HEK293 (cell line): ENCODE data around the gene NANOS3.

Experiments used
- KLF1 ChIP-seq: fragments of 450-650 bp; formaldehyde crosslinking; IDR thresholded peaks from 2 replicates; pipeline ENCODE4 v1.5.1; 2016; ENCODE audit warnings: missing biosample characterization, missing genetic modification characterization
- OSR2 ChIP-seq: fragments of 450-650 bp; formaldehyde crosslinking; IDR thresholded peaks from 2 replicates; pipeline ENCODE4 v1.5.1; 2016; ENCODE audit warnings: missing biosample characterization, missing genetic modification characterization
- PBX3 ChIP-seq: sonication (generic); formaldehyde crosslinking; IDR thresholded peaks from 2 replicates; pipeline ENCODE4 v1.8.1; 2022; ENCODE audit warnings: mild to moderate bottlenecking, moderate library complexity, missing genetic modification reagents
- PRDM1 ChIP-seq: fragments of 450-650 bp; formaldehyde crosslinking; IDR thresholded peaks from 2 replicates; pipeline ENCODE4; 2016; ENCODE audit warnings: missing biosample characterization, missing genetic modification characterization
- REPIN1 ChIP-seq: fragments of 450-650 bp; formaldehyde crosslinking; IDR thresholded peaks from 2 replicates; pipeline ENCODE4 v1.5.1; 2017; ENCODE audit warnings: missing biosample characterization, missing genetic modification characterization, low read depth
- WT1 ChIP-seq: fragments of 450-650 bp; formaldehyde crosslinking; IDR thresholded peaks from 2 replicates; pipeline ENCODE4 v1.5.1; 2016; ENCODE audit warnings: missing biosample characterization, missing genetic modification characterization
- ZBTB11 ChIP-seq: fragments of 450-650 bp; formaldehyde crosslinking; conservative IDR thresholded peaks from 2 replicates; pipeline ENCODE4 v1.5.1; 2016; ENCODE audit warnings: low read depth, missing biosample characterization, missing genetic modification characterization
- ZIC2 ChIP-seq: fragments of 450-650 bp; formaldehyde crosslinking; IDR thresholded peaks from 2 replicates; pipeline ENCODE4 v1.5.1; 2016; ENCODE audit warnings: missing biosample characterization, missing genetic modification characterization
- ZNF132 ChIP-seq: fragments of 450-650 bp; formaldehyde crosslinking; IDR thresholded peaks from 2 replicates; pipeline ENCODE4 v1.5.1; 2017; ENCODE audit warnings: missing biosample characterization, missing genetic modification characterization, borderline replicate concordance
- ZNF2 ChIP-seq: fragments of 450-650 bp; formaldehyde crosslinking; IDR thresholded peaks from 2 replicates; pipeline ENCODE4 v1.5.1; 2016; ENCODE audit warnings: missing biosample characterization, missing genetic modification characterization
- ZNF202 ChIP-seq: fragments of 450-650 bp; formaldehyde crosslinking; IDR thresholded peaks from 2 replicates; pipeline ENCODE4 v1.5.1; 2016; ENCODE audit warnings: missing biosample characterization, missing genetic modification characterization, borderline replicate concordance
- ZNF311 ChIP-seq: fragments of 450-650 bp; formaldehyde crosslinking; IDR thresholded peaks from 2 replicates; pipeline ENCODE4 v1.5.1; 2017; ENCODE audit warnings: missing biosample characterization, missing genetic modification characterization, borderline replicate concordance
- ZNF350 ChIP-seq: fragments of 450-650 bp; formaldehyde crosslinking; IDR thresholded peaks from 2 replicates; pipeline ENCODE4 v1.5.0; 2017; ENCODE audit warnings: missing biosample characterization, mild to moderate bottlenecking, missing genetic modification characterization
- ZNF426 ChIP-seq: fragments of 450-650 bp; formaldehyde crosslinking; IDR thresholded peaks from 2 replicates; pipeline ENCODE4 v1.5.1; 2017; ENCODE audit warnings: missing biosample characterization, missing genetic modification characterization, mild to moderate bottlenecking, inconsistent platforms, moderate library complexity
- ZNF658 ChIP-seq: fragments of 450-650 bp; formaldehyde crosslinking; IDR thresholded peaks from 2 replicates; pipeline ENCODE4; 2016; ENCODE audit warnings: missing biosample characterization, missing genetic modification characterization
- ZNF747 ChIP-seq: fragments of 450-650 bp; formaldehyde crosslinking; IDR thresholded peaks from 2 replicates; pipeline ENCODE4 v1.5.1; 2016; ENCODE audit warnings: missing biosample characterization, missing genetic modification characterization
- ZNF776 ChIP-seq: fragments of 450-650 bp; formaldehyde crosslinking; IDR thresholded peaks from 2 replicates; pipeline ENCODE4 v1.5.0; 2017; ENCODE audit warnings: missing biosample characterization, missing genetic modification characterization, borderline replicate concordance
- ZXDB ChIP-seq: fragments of 450-650 bp; formaldehyde crosslinking; IDR thresholded peaks from 2 replicates; pipeline ENCODE4 v1.5.1; 2016; ENCODE audit warnings: missing biosample characterization, missing genetic modification characterization
- TF ChIP-seq, protein P1 (sequence below): fragments of 450-650 bp; formaldehyde crosslinking; IDR thresholded peaks from 2 replicates; pipeline ENCODE4 v1.5.1; 2017; ENCODE audit warnings: missing biosample characterization, missing genetic modification characterization
- TF ChIP-seq, protein P2 (sequence below): fragments of 450-650 bp; formaldehyde crosslinking; IDR thresholded peaks from 2 replicates; pipeline ENCODE4 v1.5.1; 2016; ENCODE audit warnings: missing biosample characterization, missing genetic modification characterization
- TF ChIP-seq, protein P3 (sequence below): fragments of 450-650 bp; formaldehyde crosslinking; IDR thresholded peaks from 2 replicates; pipeline ENCODE4 v1.5.1; 2016; ENCODE audit warnings: missing biosample characterization, missing genetic modification characterization
- TF ChIP-seq, protein P4 (sequence below): fragments of 450-650 bp; formaldehyde crosslinking; IDR thresholded peaks from 2 replicates; pipeline ENCODE4 v1.5.1; 2017; ENCODE audit warnings: missing biosample characterization, mild to moderate bottlenecking, missing genetic modification characterization, moderate library complexity
- TF ChIP-seq, protein P5 (sequence below): fragments of 450-650 bp; formaldehyde crosslinking; IDR thresholded peaks from 2 replicates; pipeline ENCODE4 v1.5.1; 2017; ENCODE audit warnings: missing biosample characterization, missing genetic modification characterization

The NANOS3 gene

GRCh38 chr19:13864667-13865570 lies 12.0 kb upstream of the NANOS3 start (continued):
- TF ChIP-seq ZNF311 = no peak
- TF ChIP-seq ZNF132 = no peak
- TF ChIP-seq, protein P1, sequence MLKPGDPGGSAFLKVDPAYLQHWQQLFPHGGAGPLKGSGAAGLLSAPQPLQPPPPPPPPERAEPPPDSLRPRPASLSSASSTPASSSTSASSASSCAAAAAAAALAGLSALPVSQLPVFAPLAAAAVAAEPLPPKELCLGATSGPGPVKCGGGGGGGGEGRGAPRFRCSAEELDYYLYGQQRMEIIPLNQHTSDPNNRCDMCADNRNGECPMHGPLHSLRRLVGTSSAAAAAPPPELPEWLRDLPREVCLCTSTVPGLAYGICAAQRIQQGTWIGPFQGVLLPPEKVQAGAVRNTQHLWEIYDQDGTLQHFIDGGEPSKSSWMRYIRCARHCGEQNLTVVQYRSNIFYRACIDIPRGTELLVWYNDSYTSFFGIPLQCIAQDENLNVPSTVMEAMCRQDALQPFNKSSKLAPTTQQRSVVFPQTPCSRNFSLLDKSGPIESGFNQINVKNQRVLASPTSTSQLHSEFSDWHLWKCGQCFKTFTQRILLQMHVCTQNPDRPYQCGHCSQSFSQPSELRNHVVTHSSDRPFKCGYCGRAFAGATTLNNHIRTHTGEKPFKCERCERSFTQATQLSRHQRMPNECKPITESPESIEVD (tag by site-specific recombination) = no peak
- TF ChIP-seq ZNF776 (tag by site-specific recombination) = no peak
- no peak for TF ChIP-seq ZNF202 (tag by site-specific recombination)
- TF ChIP-seq, protein P2, sequence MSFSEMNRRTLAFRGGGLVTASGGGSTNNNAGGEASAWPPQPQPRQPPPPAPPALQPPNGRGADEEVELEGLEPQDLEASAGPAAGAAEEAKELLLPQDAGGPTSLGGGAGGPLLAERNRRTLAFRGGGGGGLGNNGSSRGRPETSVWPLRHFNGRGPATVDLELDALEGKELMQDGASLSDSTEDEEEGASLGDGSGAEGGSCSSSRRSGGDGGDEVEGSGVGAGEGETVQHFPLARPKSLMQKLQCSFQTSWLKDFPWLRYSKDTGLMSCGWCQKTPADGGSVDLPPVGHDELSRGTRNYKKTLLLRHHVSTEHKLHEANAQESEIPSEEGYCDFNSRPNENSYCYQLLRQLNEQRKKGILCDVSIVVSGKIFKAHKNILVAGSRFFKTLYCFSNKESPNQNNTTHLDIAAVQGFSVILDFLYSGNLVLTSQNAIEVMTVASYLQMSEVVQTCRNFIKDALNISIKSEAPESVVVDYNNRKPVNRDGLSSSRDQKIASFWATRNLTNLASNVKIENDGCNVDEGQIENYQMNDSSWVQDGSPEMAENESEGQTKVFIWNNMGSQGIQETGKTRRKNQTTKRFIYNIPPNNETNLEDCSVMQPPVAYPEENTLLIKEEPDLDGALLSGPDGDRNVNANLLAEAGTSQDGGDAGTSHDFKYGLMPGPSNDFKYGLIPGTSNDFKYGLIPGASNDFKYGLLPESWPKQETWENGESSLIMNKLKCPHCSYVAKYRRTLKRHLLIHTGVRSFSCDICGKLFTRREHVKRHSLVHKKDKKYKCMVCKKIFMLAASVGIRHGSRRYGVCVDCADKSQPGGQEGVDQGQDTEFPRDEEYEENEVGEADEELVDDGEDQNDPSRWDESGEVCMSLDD = no peak
- TF ChIP-seq WT1 (tag by site-specific recombination) = no peak
- peak; percentile 61; the same call in 1 of the 2 replicates for TF ChIP-seq ZXDB (tag by site-specific recombination)
- no peak for TF ChIP-seq PBX3 (CRISPR knock-in tag)
- TF ChIP-seq ZNF2 (tag by site-specific recombination) = 0 out of 2 replicates have a peak, but pooled peaks have one; percentile 55
- TF ChIP-seq, protein P3, sequence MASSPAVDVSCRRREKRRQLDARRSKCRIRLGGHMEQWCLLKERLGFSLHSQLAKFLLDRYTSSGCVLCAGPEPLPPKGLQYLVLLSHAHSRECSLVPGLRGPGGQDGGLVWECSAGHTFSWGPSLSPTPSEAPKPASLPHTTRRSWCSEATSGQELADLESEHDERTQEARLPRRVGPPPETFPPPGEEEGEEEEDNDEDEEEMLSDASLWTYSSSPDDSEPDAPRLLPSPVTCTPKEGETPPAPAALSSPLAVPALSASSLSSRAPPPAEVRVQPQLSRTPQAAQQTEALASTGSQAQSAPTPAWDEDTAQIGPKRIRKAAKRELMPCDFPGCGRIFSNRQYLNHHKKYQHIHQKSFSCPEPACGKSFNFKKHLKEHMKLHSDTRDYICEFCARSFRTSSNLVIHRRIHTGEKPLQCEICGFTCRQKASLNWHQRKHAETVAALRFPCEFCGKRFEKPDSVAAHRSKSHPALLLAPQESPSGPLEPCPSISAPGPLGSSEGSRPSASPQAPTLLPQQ (tag by site-specific recombination) = peak; percentile 83
- TF ChIP-seq ZIC2 (tag by site-specific recombination) = peak; percentile 71
- no peak for TF ChIP-seq ZNF747 (tag by site-specific recombination)
- no peak for TF ChIP-seq OSR2
- TF ChIP-seq ZNF350 = no peak
- TF ChIP-seq, protein P4, sequence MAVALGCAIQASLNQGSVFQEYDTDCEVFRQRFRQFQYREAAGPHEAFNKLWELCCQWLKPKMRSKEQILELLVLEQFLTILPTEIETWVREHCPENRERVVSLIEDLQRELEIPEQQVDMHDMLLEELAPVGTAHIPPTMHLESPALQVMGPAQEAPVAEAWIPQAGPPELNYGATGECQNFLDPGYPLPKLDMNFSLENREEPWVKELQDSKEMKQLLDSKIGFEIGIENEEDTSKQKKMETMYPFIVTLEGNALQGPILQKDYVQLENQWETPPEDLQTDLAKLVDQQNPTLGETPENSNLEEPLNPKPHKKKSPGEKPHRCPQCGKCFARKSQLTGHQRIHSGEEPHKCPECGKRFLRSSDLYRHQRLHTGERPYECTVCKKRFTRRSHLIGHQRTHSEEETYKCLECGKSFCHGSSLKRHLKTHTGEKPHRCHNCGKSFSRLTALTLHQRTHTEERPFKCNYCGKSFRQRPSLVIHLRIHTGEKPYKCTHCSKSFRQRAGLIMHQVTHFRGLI = no peak
- TF ChIP-seq ZNF658 (tag by site-specific recombination) = no peak
- TF ChIP-seq, protein P5, sequence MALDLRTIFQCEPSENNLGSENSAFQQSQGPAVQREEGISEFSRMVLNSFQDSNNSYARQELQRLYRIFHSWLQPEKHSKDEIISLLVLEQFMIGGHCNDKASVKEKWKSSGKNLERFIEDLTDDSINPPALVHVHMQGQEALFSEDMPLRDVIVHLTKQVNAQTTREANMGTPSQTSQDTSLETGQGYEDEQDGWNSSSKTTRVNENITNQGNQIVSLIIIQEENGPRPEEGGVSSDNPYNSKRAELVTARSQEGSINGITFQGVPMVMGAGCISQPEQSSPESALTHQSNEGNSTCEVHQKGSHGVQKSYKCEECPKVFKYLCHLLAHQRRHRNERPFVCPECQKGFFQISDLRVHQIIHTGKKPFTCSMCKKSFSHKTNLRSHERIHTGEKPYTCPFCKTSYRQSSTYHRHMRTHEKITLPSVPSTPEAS (tag by site-specific recombination) = no peak
- peak; percentile 66; the same call in 1 of the 2 replicates for TF ChIP-seq KLF1
- no peak for TF ChIP-seq PRDM1
- no peak for TF ChIP-seq ZNF426 (tag by site-specific recombination)
- TF ChIP-seq REPIN1 (tag by site-specific recombination) = no peak
- TF ChIP-seq ZBTB11 (tag by site-specific recombination) = no peak; the same call in 1 of the 2 replicates
